ENCODE measurements around the gene CERS1.

The CERS1 gene

DNA sequence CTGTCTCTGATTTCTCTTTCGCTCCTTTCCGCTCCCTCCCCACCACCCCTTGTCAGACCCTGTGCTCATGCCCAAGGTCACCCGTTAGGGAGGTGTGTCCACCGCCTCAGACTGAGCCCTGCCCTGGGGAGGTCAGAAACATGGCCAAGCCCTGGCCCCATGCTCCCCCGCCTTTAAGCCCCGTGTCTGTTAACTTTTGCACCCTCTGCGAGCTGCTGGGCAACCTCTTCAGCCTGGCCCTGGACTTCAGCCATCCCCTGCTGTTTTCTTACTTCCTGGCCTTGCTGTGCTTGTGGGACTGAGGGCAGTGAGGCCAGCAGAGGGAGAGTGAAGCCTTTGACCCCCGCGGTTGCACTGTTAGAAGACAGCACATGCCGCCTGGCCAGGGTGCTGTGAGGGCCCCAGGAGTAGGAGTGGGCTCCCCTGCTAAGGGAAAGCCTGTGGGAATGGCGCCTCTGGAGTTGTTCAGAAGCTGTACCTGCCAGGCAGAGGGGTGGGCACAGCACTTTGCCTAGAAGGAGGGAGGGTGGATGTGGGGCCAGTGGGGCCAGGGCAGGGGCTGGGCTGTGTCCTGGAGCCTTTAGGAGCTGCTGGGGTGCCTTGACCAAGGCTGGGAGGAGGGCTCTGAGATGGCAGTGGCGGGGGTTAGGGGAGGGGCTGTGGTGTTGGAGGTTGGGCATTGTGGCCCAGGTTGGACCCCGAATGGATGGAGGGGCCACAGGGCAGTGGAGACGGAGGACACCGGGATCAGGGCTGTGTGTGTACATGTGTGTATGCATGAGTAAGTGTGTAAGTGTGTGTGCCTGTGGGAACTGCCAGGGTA lies 56.3 kb downstream of the CERS1 start:
- Histone ChIP-seq H4K20me1 (ENCODE audit: insufficient read depth) (peaks cover 69% of the 10 kb centered on the region), H3K27ac (peak overlapping the region; percentile 75), H3K9ac (peak overlapping the region; percentile 14; the same call in 1 of the 2 replicates), H3K27me3 (ENCODE audit: insufficient read depth, low read depth) (no peaks in the 10 kb centered on the region), H3K4me1 (ENCODE audit: low read depth, poor library complexity, severe bottlenecking) (peaks cover 99% of the 10 kb centered on the region), H3K4me3 (IDR thresholded peaks at IDR 0.05; ENCODE audit: insufficient read depth, low read depth, low read length) (no peak overlapping the region), H2AFZ (ENCODE audit: low read depth) (no peak overlapping the region), H3K36me3 (ENCODE audit: insufficient read depth) (0 out of 2 replicates have a peak, but pooled peaks cover 4% of the 10 kb centered on the region), H3K4me2 (peak overlapping the region; percentile 79), H3K79me2 (ENCODE audit: insufficient read depth, low read depth) (peaks cover 86% of the 10 kb centered on the region)
- TF ChIP-seq, protein P1, sequence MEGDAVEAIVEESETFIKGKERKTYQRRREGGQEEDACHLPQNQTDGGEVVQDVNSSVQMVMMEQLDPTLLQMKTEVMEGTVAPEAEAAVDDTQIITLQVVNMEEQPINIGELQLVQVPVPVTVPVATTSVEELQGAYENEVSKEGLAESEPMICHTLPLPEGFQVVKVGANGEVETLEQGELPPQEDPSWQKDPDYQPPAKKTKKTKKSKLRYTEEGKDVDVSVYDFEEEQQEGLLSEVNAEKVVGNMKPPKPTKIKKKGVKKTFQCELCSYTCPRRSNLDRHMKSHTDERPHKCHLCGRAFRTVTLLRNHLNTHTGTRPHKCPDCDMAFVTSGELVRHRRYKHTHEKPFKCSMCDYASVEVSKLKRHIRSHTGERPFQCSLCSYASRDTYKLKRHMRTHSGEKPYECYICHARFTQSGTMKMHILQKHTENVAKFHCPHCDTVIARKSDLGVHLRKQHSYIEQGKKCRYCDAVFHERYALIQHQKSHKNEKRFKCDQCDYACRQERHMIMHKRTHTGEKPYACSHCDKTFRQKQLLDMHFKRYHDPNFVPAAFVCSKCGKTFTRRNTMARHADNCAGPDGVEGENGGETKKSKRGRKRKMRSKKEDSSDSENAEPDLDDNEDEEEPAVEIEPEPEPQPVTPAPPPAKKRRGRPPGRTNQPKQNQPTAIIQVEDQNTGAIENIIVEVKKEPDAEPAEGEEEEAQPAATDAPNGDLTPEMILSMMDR (conservative IDR thresholded peaks at IDR 0.05; ENCODE audit: low read depth, low read length) = no peak

DNA sequence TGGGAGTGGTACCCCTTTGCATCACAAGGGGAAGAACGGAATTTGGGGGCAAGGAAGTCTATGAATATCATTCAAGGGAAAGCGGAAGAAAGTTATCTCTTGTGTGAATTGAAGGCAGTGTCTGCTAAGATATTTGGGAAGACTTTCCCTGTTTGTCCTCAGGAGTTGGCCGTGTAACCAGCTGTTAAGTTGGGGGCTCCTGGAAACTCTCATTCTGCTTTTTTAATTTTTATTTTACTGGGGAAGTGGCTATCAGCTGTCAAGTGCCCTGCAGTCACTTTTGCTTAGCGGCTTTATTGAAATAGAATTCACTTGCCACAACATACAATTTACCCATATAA lies 61.3 kb downstream of the CERS1 start:
- 0 out of 2 replicates have a peak, but pooled peaks cover 8% of the 10 kb centered on the region for H3K36me3 ChIP-seq (ENCODE audit: insufficient read depth)

DNA sequence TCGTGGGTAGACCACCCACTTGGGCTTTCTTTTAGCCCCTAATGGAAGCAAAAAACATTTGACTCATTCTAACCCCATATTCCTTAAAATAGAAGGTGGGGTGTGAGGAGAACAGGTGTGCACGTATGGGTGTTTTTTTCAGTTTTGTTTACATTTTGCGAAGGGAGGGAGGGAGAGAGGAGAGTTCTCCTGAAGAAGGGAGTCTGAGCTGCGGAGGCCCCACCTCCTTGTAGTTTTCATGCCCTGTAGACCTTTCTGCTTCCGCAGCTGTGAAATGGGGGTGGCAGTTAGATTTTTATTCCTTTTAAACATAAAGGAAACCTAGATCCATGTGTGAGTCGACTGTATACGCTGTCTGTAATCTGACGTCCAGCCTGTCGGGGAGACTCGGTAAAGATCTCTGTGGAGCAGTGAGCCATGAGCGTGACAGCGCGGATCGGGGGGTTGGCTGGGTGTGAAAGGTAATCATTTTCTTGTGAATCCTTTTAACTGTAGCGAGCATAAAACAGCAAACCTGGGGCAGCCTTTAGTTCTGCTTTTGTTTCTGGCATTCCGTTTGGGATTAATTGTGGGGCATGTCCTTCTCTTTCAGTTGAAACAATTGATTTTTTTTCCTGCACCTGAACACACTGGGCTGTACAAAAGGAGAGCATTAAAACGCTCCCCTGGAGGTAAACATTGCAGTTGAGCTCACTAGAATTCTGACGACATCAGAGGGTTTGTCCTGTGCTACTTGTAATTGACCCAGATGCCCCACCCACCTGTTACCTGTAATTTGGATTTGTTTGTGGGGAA lies 61.9 kb downstream of the CERS1 start:
- 0 out of 2 replicates have a peak, but pooled peaks cover 8% of the 10 kb centered on the region for H3K36me3 ChIP-seq (ENCODE audit: insufficient read depth)
- TF ChIP-seq, protein P1 (conservative IDR thresholded peaks at IDR 0.05; ENCODE audit: low read depth, low read length) = no peak
- no peak overlapping the region for H3K27ac ChIP-seq
- H3K9ac ChIP-seq = no peak overlapping the region
- H3K4me1 ChIP-seq (ENCODE audit: low read depth, poor library complexity, severe bottlenecking) = peaks cover 58% of the 10 kb centered on the region
- H4K20me1 ChIP-seq (ENCODE audit: insufficient read depth) = peaks cover 57% of the 10 kb centered on the region
- peaks cover 68% of the 10 kb centered on the region for H3K79me2 ChIP-seq (ENCODE audit: insufficient read depth, low read depth)
- H3K4me2 ChIP-seq = peak overlapping the region; percentile 96
- no peaks in the 10 kb centered on the region for H3K27me3 ChIP-seq (ENCODE audit: insufficient read depth, low read depth)
- no peak overlapping the region for H3K4me3 ChIP-seq (IDR thresholded peaks at IDR 0.05; ENCODE audit: insufficient read depth, low read depth, low read length)
- no peak overlapping the region for H2AFZ ChIP-seq (ENCODE audit: low read depth)

More for the DNA sequence above, 61.3 kb downstream of the CERS1 start:
- peak overlapping the region; percentile 96; the same call in 1 of the 2 replicates for H3K4me2 ChIP-seq
- peaks cover 59% of the 10 kb centered on the region for H4K20me1 ChIP-seq (ENCODE audit: insufficient read depth)
- peaks cover 73% of the 10 kb centered on the region for H3K79me2 ChIP-seq (ENCODE audit: insufficient read depth, low read depth)
- H3K4me1 ChIP-seq (ENCODE audit: low read depth, poor library complexity, severe bottlenecking) = peaks cover 64% of the 10 kb centered on the region
- H2AFZ ChIP-seq (ENCODE audit: low read depth) = no peak overlapping the region
- no peaks in the 10 kb centered on the region for H3K27me3 ChIP-seq (ENCODE audit: insufficient read depth, low read depth)
- no peak overlapping the region for H3K27ac ChIP-seq
- no peak overlapping the region for H3K9ac ChIP-seq
- H3K4me3 ChIP-seq (IDR thresholded peaks at IDR 0.05; ENCODE audit: insufficient read depth, low read depth, low read length) = no peak overlapping the region
- TF ChIP-seq, protein P1 (conservative IDR thresholded peaks at IDR 0.05; ENCODE audit: low read depth, low read length) = no peak

DNA sequence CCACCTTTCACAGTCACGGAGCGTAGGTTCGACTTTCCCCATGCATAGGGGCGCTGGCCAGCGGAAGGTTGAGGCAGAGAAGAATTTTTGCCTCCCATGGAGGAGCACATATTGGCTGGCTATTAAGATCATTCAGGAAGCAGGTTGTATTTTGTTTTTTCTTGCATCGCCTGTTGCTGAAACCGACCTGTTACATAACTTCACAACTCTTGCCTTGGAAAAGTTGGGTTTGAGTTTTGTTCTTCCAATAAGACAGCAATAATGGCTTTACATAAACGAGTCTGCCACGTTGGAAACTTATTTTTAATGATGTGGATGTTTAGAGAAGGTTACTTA lies 62.8 kb downstream of the CERS1 start:
- TF ChIP-seq, protein P1 (conservative IDR thresholded peaks at IDR 0.05; ENCODE audit: low read depth, low read length) = no peak
- Histone ChIP-seq H3K9ac (peak overlapping the region; percentile 95), H3K4me2 (peak overlapping the region; percentile 96), H4K20me1 (ENCODE audit: insufficient read depth) (peaks cover 51% of the 10 kb centered on the region), H3K36me3 (ENCODE audit: insufficient read depth) (0 out of 2 replicates have a peak, but pooled peaks cover 8% of the 10 kb centered on the region), H3K4me1 (ENCODE audit: low read depth, poor library complexity, severe bottlenecking) (peaks cover 49% of the 10 kb centered on the region), H2AFZ (ENCODE audit: low read depth) (no peak overlapping the region), H3K4me3 (IDR thresholded peaks at IDR 0.05; ENCODE audit: insufficient read depth, low read depth, low read length) (no peak overlapping the region), H3K27ac (peak overlapping the region; percentile 51; the same call in 1 of the 2 replicates), H3K27me3 (ENCODE audit: insufficient read depth, low read depth) (no peaks in the 10 kb centered on the region), H3K79me2 (ENCODE audit: insufficient read depth, low read depth) (peaks cover 62% of the 10 kb centered on the region)

Data from KMS-11 (cell line).